H1 (cell line): ENCODE measurements around the gene OTOGL. TPM values are rescaled to one million over a fixed set of nuclear protein-coding genes. Genes with fewer than 3 reads are reported as not detected.

Experiments used
- CTCF ChIA-PET: fragments of 300-600 bp; sonication (Branson Sonifier 250); formaldehyde crosslinking; loops from one replicate; lab custom pipeline; 2021; ENCODE audit not compliant: partially characterized antibody; lab: Charles Lee
- POLR2A ChIA-PET: fragments of 300-600 bp; sonication (Branson Sonifier 250); formaldehyde crosslinking; loops from one replicate; lab custom pipeline; 2021; ENCODE audit warnings: inconsistent platforms; ENCODE audit not compliant: partially characterized antibody; lab: Charles Lee
- DNase-seq, 2 experiments: peaks; one replicate each; pipeline versions ENCODE4 v3.0.0 to v3.0.0-alpha.2; 2010 to 2022; ENCODE audit warnings: low spot score in 2 of 2, low read depth in 1 of 2, mixed read lengths in 1 of 2
- FAIRE-seq: peaks from 2 replicates; lab custom pipeline; 2011; peaks lifted over from hg19 to GRCh38; lab: Jason Lieb, UNC
- H2AFZ ChIP-seq: 2 replicates; pipeline ENCODE4 v1.8.1; 2012; ENCODE audit warnings: low read length, inconsistent platforms
- H2AK5ac ChIP-seq: 2 replicates; pipeline ENCODE4 v1.6.1; 2013; ENCODE audit warnings: low read depth, low read length
- H2BK120ac ChIP-seq: replicated peaks from 2 replicates; pipeline ENCODE3; 2013; ENCODE audit warnings: low read depth, low read length, inconsistent platforms
- H2BK12ac ChIP-seq: 2 replicates; pipeline ENCODE4 v1.6.1; 2013; ENCODE audit warnings: low read depth, low read length
- H2BK15ac ChIP-seq: 2 replicates; pipeline ENCODE4 v1.6.1; 2013; ENCODE audit warnings: low read length
- H2BK20ac ChIP-seq: 2 replicates; pipeline ENCODE4 v1.6.1; 2013; ENCODE audit warnings: low read length
- H2BK5ac ChIP-seq: 2 replicates; pipeline ENCODE4 v1.6.1; 2013; ENCODE audit warnings: low read depth, low read length
- H3K14ac ChIP-seq: 2 replicates; pipeline ENCODE4 v1.6.1; 2013; ENCODE audit warnings: inconsistent platforms; ENCODE audit not compliant: insufficient read length
- H3K18ac ChIP-seq: 2 replicates; pipeline ENCODE4 v1.6.1; 2013; ENCODE audit warnings: low read length; ENCODE audit errors: extremely low read depth
- H3K23ac ChIP-seq: 2 replicates; pipeline ENCODE4 v1.6.1; 2013; ENCODE audit warnings: inconsistent platforms; ENCODE audit not compliant: insufficient read length
- H3K23me2 ChIP-seq: 2 replicates; pipeline ENCODE4 v1.6.1; 2013; ENCODE audit warnings: low read depth, low read length
- H3K27ac ChIP-seq: 2 replicates; pipeline ENCODE4 v1.6.1; 2011; ENCODE audit warnings: low read depth, low read length, inconsistent platforms
- H3K27me3 ChIP-seq, 4 experiments: replicated peaks in 1 of 4; 1 replicate in 1 of 4; 2 replicates in 3 of 4; pipeline versions ENCODE4 v1.6.1 to v1.8.1; 2011 to 2013; ENCODE audit warnings: low read length in 3 of 4, mild to moderate bottlenecking in 3 of 4, inconsistent platforms in 2 of 4, mixed read lengths in 2 of 4, moderate library complexity in 1 of 4; ENCODE audit not compliant: control insufficient read depth in 3 of 4, insufficient read depth in 3 of 4; ENCODE audit errors: extremely low read depth in 1 of 4
- H3K36me3 ChIP-seq, 4 experiments: 2 replicates each; pipeline versions ENCODE4 v1.6.1 to v1.8.1; 2011 to 2013; ENCODE audit warnings: mild to moderate bottlenecking in 4 of 4, low read length in 3 of 4, moderate library complexity in 2 of 4, control low read depth in 1 of 4, inconsistent platforms in 1 of 4; ENCODE audit not compliant: insufficient read depth in 4 of 4, control insufficient read depth in 2 of 4
- H3K4ac ChIP-seq: replicated peaks from 2 replicates; pipeline ENCODE3; 2013; ENCODE audit warnings: low read length, low read depth, mixed read lengths, inconsistent platforms; ENCODE audit not compliant: insufficient read length
- H3K4me1 ChIP-seq, 4 experiments: replicated peaks in 1 of 4; 1 replicate in 1 of 4; 2 replicates in 3 of 4; pipeline versions ENCODE4 v1.6.1 to v1.8.1; 2011 to 2013; ENCODE audit warnings: low read length in 3 of 4, inconsistent platforms in 2 of 4, mixed read lengths in 1 of 4; ENCODE audit not compliant: insufficient read depth in 4 of 4, control insufficient read depth in 3 of 4
- H3K4me2 ChIP-seq, 2 experiments: 2 replicates each; pipeline versions ENCODE4 v1.6.1 to v1.8.1; 2011 to 2013; ENCODE audit warnings: low read depth in 2 of 2, low read length in 2 of 2, control low read depth in 1 of 2, inconsistent platforms in 1 of 2, mild to moderate bottlenecking in 1 of 2; ENCODE audit not compliant: insufficient read depth in 1 of 2
- H3K4me3 ChIP-seq, 4 experiments: fragments of 200-600, 300-600 bp in 1 of 4; sonication (generic), shearing (Covaris generic), sonication (Bioruptor Twin) in 1 of 4; 2 replicates each; pipeline versions ENCODE4 v1.5.1 to v1.8.1; 2011 to 2016; ENCODE audit warnings: low read length in 4 of 4, low read depth in 3 of 4, control low read depth in 2 of 4, inconsistent platforms in 2 of 4, mild to moderate bottlenecking in 2 of 4, mixed read lengths in 1 of 4, moderate library complexity in 1 of 4; ENCODE audit not compliant: insufficient read depth in 2 of 4; ENCODE audit errors: extremely low read depth in 1 of 4
- H3K56ac ChIP-seq: replicated peaks from 2 replicates; pipeline ENCODE3; 2013; ENCODE audit warnings: low read depth, mild to moderate bottlenecking, mixed read lengths, low read length, inconsistent platforms; ENCODE audit not compliant: insufficient read length
- H3K79me1 ChIP-seq: 2 replicates; pipeline ENCODE4 v1.6.1; 2013; ENCODE audit warnings: low read depth, low read length, control low read depth
- H3K79me2 ChIP-seq, 2 experiments: 2 replicates each; pipeline versions ENCODE4 v1.6.1 to v1.8.1; 2012 to 2013; ENCODE audit warnings: low read length in 2 of 2, mild to moderate bottlenecking in 2 of 2, inconsistent platforms in 1 of 2; ENCODE audit not compliant: insufficient read depth in 2 of 2, control insufficient read depth in 1 of 2
- H3K9ac ChIP-seq, 4 experiments: replicated peaks in 1 of 4; 1 replicate in 1 of 4; 2 replicates in 3 of 4; pipeline versions ENCODE4 v1.6.1 to v1.8.1; 2011 to 2013; ENCODE audit warnings: low read depth in 3 of 4, low read length in 3 of 4, control low read depth in 2 of 4, mild to moderate bottlenecking in 2 of 4, moderate library complexity in 2 of 4, inconsistent platforms in 1 of 4; ENCODE audit errors: extremely low read depth in 1 of 4
- H3K9me3 ChIP-seq, 2 experiments: 2 replicates each; pipeline versions ENCODE4 v1.6.1 to v1.8.1; 2012 to 2013; ENCODE audit warnings: mild to moderate bottlenecking in 2 of 2, moderate library complexity in 2 of 2, control low read depth in 1 of 2, inconsistent platforms in 1 of 2, low read depth in 1 of 2, low read length in 1 of 2, mixed read lengths in 1 of 2; ENCODE audit not compliant: insufficient read depth in 2 of 2
- H4K20me1 ChIP-seq, 2 experiments: replicated peaks in 1 of 2; 2 replicates each; pipeline versions ENCODE3 to v1.8.1; 2011 to 2013; ENCODE audit warnings: inconsistent platforms in 2 of 2, low read length in 2 of 2, mild to moderate bottlenecking in 1 of 2; ENCODE audit not compliant: insufficient read depth in 2 of 2, control insufficient read depth in 1 of 2
- H4K5ac ChIP-seq: 2 replicates; pipeline ENCODE4 v1.6.1; 2013; ENCODE audit warnings: low read length, low read depth, mixed read lengths, inconsistent platforms; ENCODE audit not compliant: insufficient read length
- H4K8ac ChIP-seq: 2 replicates; pipeline ENCODE4 v1.8.0; 2013; ENCODE audit warnings: mild to moderate bottlenecking, moderate library complexity, low read length, inconsistent platforms; ENCODE audit not compliant: insufficient read depth; ENCODE audit errors: extremely low read depth
- H4K91ac ChIP-seq: replicated peaks from 2 replicates; pipeline ENCODE3; 2013; ENCODE audit warnings: low read length, mixed read lengths, inconsistent platforms; ENCODE audit not compliant: insufficient read length
- CREB1 ChIP-seq: IDR thresholded peaks from 2 replicates; pipeline ENCODE4 v1.6.1; 2012; ENCODE audit warnings: inconsistent platforms
- KDM5A ChIP-seq: fragments of 200-600 bp; IDR thresholded peaks from 2 replicates; pipeline ENCODE4 v1.7.1; 2012; ENCODE audit warnings: mild to moderate bottlenecking, low read length, inconsistent platforms, mixed read lengths
- PHF8 ChIP-seq: fragments of 200-600 bp; sonication (generic); conservative IDR thresholded peaks from 2 replicates; pipeline ENCODE4 v1.7.1; 2012; ENCODE audit warnings: low read depth, mild to moderate bottlenecking, inconsistent platforms, low read length, moderate library complexity
- SRF ChIP-seq: IDR thresholded peaks from 2 replicates; pipeline ENCODE4 v1.6.1; 2011; ENCODE audit warnings: mild to moderate bottlenecking, low read depth, low read length, moderate library complexity
- WGBS, 2 experiments: shearing (Covaris generic) in 1 of 2; methylation state at CpG; one replicate each; pipeline versions ENCODE4 v1.1.6 to v1.1.7; 2013 to 2015; ENCODE audit warnings: low lambda C conversion rate in 2 of 2, mixed read lengths in 2 of 2, inconsistent platforms in 1 of 2, low coverage in 1 of 2, missing lambda C conversion rate in 1 of 2; ENCODE audit not compliant: insufficient replicate concordance in 2 of 2, insufficient coverage in 1 of 2, insufficient read length in 1 of 2; ENCODE audit errors: extremely low coverage in 1 of 2, missing lambda C conversion rate in 1 of 2; 5-methylcytosine and 5-hydroxymethylcytosine counted together
- polyA plus RNA-seq, 7 experiments: library from polyadenylated mRNA; depleted of rRNA in 3 of 7; stranded (reverse) in 5 of 7; unstranded in 2 of 7; fragments of >200 nt in 5 of 7; fragments of 200-250 nt in 2 of 7; gene quantifications; 1 replicate in 5 of 7; 2 replicates in 1 of 7; 4 replicates in 1 of 7; pipeline versions ENCODE4 v1.2.1 to v1.2.3, GENCODE V29; 2011 to 2013; ENCODE audit warnings: missing spikeins in 2 of 7, mixed read lengths in 2 of 7
- total RNA-seq: library from RNA; stranded (reverse); fragmentation: NEBNext Ultra II Directional; extraction: Animal tissue kit (Norgen Biotek cat#: 25700); gene quantifications from 2 replicates; pipeline ENCODE4 v1.2.1, GENCODE V29; 2021

Gene OTOGL
- total and polyA plus RNA-seq, 2 of the 8 experiments (the other 6 are each of a cell fraction or from before 2014, with no cell fraction given), result 0.12 to 0.17 TPM

GRCh38 chr12:80142640-80143039 lies 43.3 kb downstream of the OTOGL start:
- no peak overlapping the region for H3K56ac ChIP-seq

More at GRCh38 chr12:80142640-80143039, 43.3 kb downstream of the OTOGL start:
- H3K4me1 ChIP-seq, result no peaks in the 10 kb centered on the region
- H3K27ac ChIP-seq, result no peak overlapping the region
- no peak for TF ChIP-seq PHF8
- TF ChIP-seq CREB1, result no peak
- no peak for TF ChIP-seq SRF
- TF ChIP-seq KDM5A, result no peak
- TF ChIP-seq, all 59 proteins: peak for 0
- H4K8ac ChIP-seq, result no peak overlapping the region
- H2BK15ac ChIP-seq, result no peak overlapping the region
- DNase-seq (no peak), FAIRE-seq (no peak)
- H3K9ac ChIP-seq, result no peak overlapping the region
- H3K23me2 ChIP-seq, result no peaks in the 10 kb centered on the region
- H2AK5ac ChIP-seq, result no peak overlapping the region
- no peak overlapping the region for H2BK5ac ChIP-seq
- H2AFZ ChIP-seq, result 0 out of 2 replicates have a peak overlapping the region, but pooled peaks have one; percentile 49
- no peaks in the 10 kb centered on the region for H3K27me3 ChIP-seq
- no peak overlapping the region for H3K4me2 ChIP-seq
- H3K36me3 ChIP-seq, result no peaks in the 10 kb centered on the region
- POLR2A ChIA-PET, result no interaction called here
- H2BK20ac ChIP-seq, result no peak overlapping the region
- no peak overlapping the region for H4K5ac ChIP-seq
- no peaks in the 10 kb centered on the region for H3K9me3 ChIP-seq
- no peaks in the 10 kb centered on the region for H4K20me1 ChIP-seq
- no peak overlapping the region for H2BK120ac ChIP-seq
- H3K18ac ChIP-seq, result no peak overlapping the region
- no peak overlapping the region for H3K4me3 ChIP-seq
- H2BK12ac ChIP-seq, result no peak overlapping the region
- no peaks in the 10 kb centered on the region for H3K79me1 ChIP-seq
- H3K23ac ChIP-seq, result no peak overlapping the region
- H3K4ac ChIP-seq, result no peak overlapping the region
- no peak overlapping the region for H3K14ac ChIP-seq
- no peak overlapping the region for H4K91ac ChIP-seq
- WGBS, 2 experiments, result 69% methylated on average over 2 of the region's 2 CpGs; no CpG with 5 or more reads in 1 of the 2 experiments
- no peaks in the 10 kb centered on the region for H3K79me2 ChIP-seq
- CTCF ChIA-PET, result no interaction called here
